Osteocyte (in vitro differentiated cells): ENCODE data around the gene EIF4E3. TPM values are rescaled to one million over a fixed set of nuclear protein-coding genes. Genes with fewer than 3 reads are reported as not detected.

Experiments
- DNase-seq: peaks from one replicate; pipeline ENCODE4 v3.0.0; 2021; ENCODE audit warnings: mixed read lengths; ENCODE audit not compliant: unreplicated experiment; ENCODE audit errors: extremely low spot score
- H3K27ac Mint-ChIP-seq: one replicate; pipeline ENCODE4 v1.8.0; 2021; ENCODE audit warnings: mild to moderate bottlenecking, mixed read lengths; ENCODE audit not compliant: unreplicated experiment
- H3K27me3 Mint-ChIP-seq: one replicate; pipeline ENCODE4 v1.8.0; 2021; ENCODE audit warnings: mixed read lengths; ENCODE audit not compliant: unreplicated experiment
- H3K36me3 Mint-ChIP-seq: one replicate; pipeline ENCODE4 v1.8.0; 2021; ENCODE audit warnings: mixed read lengths; ENCODE audit not compliant: unreplicated experiment
- H3K4me1 Mint-ChIP-seq: one replicate; pipeline ENCODE4 v1.8.0; 2021; ENCODE audit warnings: mixed read lengths; ENCODE audit not compliant: unreplicated experiment
- H3K4me3 Mint-ChIP-seq: one replicate; pipeline ENCODE4 v1.8.0; 2021; ENCODE audit warnings: mild to moderate bottlenecking, moderate library complexity, mixed read lengths; ENCODE audit not compliant: unreplicated experiment
- H3K9me3 Mint-ChIP-seq: one replicate; pipeline ENCODE4 v1.8.0; 2021; ENCODE audit warnings: mixed read lengths; ENCODE audit not compliant: unreplicated experiment
- total RNA-seq: library from RNA; stranded (reverse); gene quantifications from 2 replicates; pipeline ENCODE4 v1.2.1, GENCODE V29; 2021
- TF ChIP-seq, protein P1 (sequence below): fragments of 200-600 bp; sonication (generic); IDR thresholded peaks from 2 replicates; pipeline ENCODE4 v1.5.0; 2021; ENCODE audit warnings: antibody characterized with exemption, mild to moderate bottlenecking, moderate library complexity

Gene EIF4E3
- total RNA-seq, 1 donor from 2014 or later = 7.7 TPM

DNA sequence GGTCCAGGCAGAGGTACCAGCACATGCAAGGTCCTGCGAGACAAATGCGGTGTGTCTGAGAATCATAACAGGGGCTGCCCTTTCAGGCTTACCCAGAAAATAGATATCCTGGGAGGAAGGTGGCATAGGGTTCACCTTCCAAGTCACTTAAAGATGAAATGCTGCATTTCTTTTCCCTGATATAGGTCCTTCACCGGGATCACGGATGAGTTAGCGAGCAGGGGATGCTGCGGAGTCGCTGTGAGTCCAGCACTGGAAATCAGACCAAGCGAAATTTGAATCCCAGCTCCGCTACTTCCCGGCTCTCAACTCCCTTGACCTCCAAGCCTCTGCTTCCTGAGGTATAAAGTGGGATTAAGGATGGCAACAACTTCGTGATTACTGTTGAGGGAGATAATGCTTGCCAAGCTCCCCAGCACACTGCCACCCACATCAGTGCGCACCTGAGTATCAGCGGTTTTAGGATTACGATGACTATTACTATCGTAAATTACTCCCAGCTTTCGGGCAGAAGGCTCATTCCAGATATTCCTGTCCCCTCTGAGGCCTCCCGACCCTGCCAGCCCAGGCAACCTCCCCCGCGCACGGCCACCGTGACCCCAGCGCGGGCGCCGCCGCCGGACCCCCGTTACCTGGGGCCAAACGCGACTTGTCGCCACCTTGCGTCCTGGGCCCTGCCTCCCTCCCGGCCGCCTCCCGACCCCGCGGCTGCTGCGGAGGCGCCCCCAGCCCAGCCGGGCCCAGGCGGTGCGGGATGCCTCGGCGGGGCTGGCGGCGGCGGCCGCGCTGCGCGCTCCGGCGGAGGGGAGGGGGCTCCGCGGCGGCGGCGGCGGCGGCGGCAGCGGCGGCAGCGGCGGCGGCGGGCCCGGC, 27.9 kb upstream of the EIF4E3 start:
- Mint-ChIP-seq H3K4me3 (peak overlapping the region; percentile 64), H3K4me1 (no peaks in the 10 kb centered on the region), H3K27ac (no peak overlapping the region), H3K36me3 (no peaks in the 10 kb centered on the region), H3K27me3 (peaks cover 71% of the 10 kb centered on the region), H3K9me3 (no peaks in the 10 kb centered on the region)
- TF ChIP-seq, protein P1, sequence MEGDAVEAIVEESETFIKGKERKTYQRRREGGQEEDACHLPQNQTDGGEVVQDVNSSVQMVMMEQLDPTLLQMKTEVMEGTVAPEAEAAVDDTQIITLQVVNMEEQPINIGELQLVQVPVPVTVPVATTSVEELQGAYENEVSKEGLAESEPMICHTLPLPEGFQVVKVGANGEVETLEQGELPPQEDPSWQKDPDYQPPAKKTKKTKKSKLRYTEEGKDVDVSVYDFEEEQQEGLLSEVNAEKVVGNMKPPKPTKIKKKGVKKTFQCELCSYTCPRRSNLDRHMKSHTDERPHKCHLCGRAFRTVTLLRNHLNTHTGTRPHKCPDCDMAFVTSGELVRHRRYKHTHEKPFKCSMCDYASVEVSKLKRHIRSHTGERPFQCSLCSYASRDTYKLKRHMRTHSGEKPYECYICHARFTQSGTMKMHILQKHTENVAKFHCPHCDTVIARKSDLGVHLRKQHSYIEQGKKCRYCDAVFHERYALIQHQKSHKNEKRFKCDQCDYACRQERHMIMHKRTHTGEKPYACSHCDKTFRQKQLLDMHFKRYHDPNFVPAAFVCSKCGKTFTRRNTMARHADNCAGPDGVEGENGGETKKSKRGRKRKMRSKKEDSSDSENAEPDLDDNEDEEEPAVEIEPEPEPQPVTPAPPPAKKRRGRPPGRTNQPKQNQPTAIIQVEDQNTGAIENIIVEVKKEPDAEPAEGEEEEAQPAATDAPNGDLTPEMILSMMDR = no peak
- DNase-seq = no peak

DNA sequence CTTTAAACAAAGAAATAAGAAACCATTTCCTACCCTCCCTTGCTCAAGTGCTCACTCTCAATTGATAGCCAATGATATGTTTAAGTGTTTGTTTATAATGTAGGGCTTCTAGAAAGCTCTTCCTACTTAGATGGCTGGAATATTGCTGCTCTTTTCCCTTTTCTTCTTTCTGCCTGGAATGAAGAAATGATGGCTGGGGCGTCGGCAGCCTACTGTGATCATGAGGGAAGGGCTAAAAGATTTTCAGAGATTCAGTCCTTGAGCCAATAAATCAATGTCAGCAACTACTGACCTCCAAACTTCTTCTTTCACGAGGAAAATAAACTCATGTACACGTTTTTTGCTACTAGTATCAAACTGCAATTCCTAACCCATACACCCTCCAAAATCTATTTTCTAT, 26.4 kb upstream of the EIF4E3 start:
- Mint-ChIP-seq H3K4me1 (no peaks in the 10 kb centered on the region), H3K27ac (no peak overlapping the region), H3K4me3 (no peak overlapping the region), H3K36me3 (no peaks in the 10 kb centered on the region), H3K9me3 (no peaks in the 10 kb centered on the region), H3K27me3 (peaks cover 72% of the 10 kb centered on the region)
- no peak for DNase-seq
- TF ChIP-seq, protein P1 = no peak

DNA sequence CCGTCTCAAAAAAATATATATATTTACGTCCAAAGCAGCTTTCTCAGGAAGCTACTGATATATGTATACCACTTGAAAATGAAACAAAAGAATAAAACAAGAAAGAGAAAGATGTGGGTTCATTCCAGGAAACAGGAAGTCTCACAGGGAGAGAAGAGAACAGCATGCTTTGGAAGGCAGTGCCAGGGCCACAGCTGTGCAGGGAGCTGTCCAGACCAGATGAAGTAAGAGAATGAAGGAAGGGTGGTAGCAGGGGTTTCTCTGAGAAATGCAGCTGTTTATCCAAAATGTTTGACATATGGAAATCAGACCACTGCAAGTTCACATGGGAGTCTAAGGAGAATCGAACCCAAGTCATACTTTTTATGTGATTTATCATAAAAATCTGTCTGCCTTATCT, 19.5 kb upstream of the EIF4E3 start:
- H3K27me3 Mint-ChIP-seq = peaks cover 43% of the 10 kb centered on the region
- H3K4me1 Mint-ChIP-seq = no peaks in the 10 kb centered on the region
- H3K36me3 Mint-ChIP-seq = peaks cover 7% of the 10 kb centered on the region
- H3K9me3 Mint-ChIP-seq = peaks cover 34% of the 10 kb centered on the region
- no peak overlapping the region for H3K27ac Mint-ChIP-seq
- DNase-seq = no peak
- no peak overlapping the region for H3K4me3 Mint-ChIP-seq
- TF ChIP-seq, protein P1 = no peak

DNA sequence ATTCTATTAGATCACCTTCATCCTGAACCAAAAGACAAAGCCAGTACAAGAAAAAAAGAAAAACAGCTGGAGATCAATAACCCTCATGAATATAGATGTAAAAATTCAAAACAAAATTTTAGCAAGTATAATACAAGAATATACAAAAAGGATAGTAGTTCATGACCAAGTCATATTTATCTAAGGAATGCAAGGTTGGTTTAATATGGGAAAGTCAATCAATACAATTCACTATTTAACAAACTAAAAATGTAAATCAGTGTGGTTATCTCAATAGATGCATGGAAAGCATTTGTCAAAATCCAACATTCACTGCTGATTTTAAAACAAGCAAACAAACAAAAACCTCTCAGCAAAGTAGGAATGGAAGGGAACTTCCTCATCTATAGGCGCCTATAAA, 17.4 kb upstream of the EIF4E3 start:
- peaks cover 43% of the 10 kb centered on the region for H3K27me3 Mint-ChIP-seq
- no peak for DNase-seq
- H3K4me1 Mint-ChIP-seq = no peaks in the 10 kb centered on the region
- H3K36me3 Mint-ChIP-seq = peaks cover 7% of the 10 kb centered on the region
- TF ChIP-seq, protein P1 = no peak
- H3K27ac Mint-ChIP-seq = no peak overlapping the region
- no peak overlapping the region for H3K4me3 Mint-ChIP-seq
- H3K9me3 Mint-ChIP-seq = peaks cover 34% of the 10 kb centered on the region

DNA sequence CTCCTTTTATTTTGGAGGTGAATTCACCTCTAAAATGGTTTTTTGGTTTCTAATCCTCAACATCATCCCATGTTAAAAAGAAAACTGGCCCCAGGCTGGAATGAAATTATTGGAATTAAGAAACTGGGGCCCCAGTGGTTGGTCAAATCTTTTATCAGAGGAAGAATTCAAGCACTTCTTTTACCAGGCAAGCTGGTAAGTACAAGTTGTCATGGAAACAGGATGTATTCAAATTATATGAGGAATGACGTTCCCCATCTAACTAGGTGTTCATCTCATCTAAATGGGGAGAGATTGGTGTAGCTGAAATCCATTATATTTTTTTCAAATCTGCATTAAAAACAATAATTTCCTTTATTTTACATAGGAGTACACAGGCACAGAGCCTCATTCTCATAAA, 9.7 kb upstream of the EIF4E3 start:
- Mint-ChIP-seq H3K27ac (no peak overlapping the region), H3K4me1 (no peaks in the 10 kb centered on the region), H3K9me3 (no peaks in the 10 kb centered on the region), H3K4me3 (no peak overlapping the region), H3K36me3 (no peaks in the 10 kb centered on the region), H3K27me3 (peaks cover 70% of the 10 kb centered on the region)
- no peak for DNase-seq
- TF ChIP-seq, protein P1 = no peak
